IMR-90 (cell line): ENCODE results near the gene CFAP97D1. TPM values are rescaled to one million over a fixed set of nuclear protein-coding genes. Genes with fewer than 3 reads are reported as not detected.

Source experiments
- ATAC-seq: fragments of 200-7000 bp; cut with Tn5 transposase; 2 replicates; pipeline ENCODE4 v1.9.1; 2020; ENCODE audit warnings: low read depth, mild to moderate bottlenecking, moderate library complexity
- BruUV-seq: library from RNA; stranded (reverse); fragments of 400-500 nt; replicated peaks from 2 replicates; lab custom pipeline; 2021; lab: Mats Ljungman, UMichigan
- CTCF ChIA-PET: fragments of 300-600 bp; formaldehyde crosslinking; extraction: SDS; loops from one replicate; lab custom pipeline; 2021; ENCODE audit warnings: antibody characterized with exemption; lab: Yijun Ruan, JAX
- POLR2A ChIA-PET: fragments of 300-600 bp; sonication (Branson Sonifier 250); formaldehyde crosslinking; loops from one replicate; lab custom pipeline; 2022; ENCODE audit warnings: antibody characterized with exemption; ENCODE audit not compliant: unreplicated experiment; lab: Charles Lee
- DNase-seq: peaks from one replicate; pipeline ENCODE4 v3.0.0; 2013
- H2AFZ ChIP-seq: replicated peaks from 2 replicates; pipeline ENCODE3; 2013; ENCODE audit warnings: low read length, mild to moderate bottlenecking; ENCODE audit not compliant: poor library complexity
- H2AK5ac ChIP-seq: 2 replicates; pipeline ENCODE4 v1.6.1; 2013; ENCODE audit warnings: low read depth, low read length, inconsistent platforms
- H2AK9ac ChIP-seq: replicated peaks from 2 replicates; pipeline ENCODE3; 2013; ENCODE audit warnings: mild to moderate bottlenecking, low read depth, low read length, moderate library complexity; ENCODE audit not compliant: poor library complexity
- H2BK120ac ChIP-seq: 2 replicates; pipeline ENCODE4 v1.6.1; 2013; ENCODE audit warnings: low read depth, low read length, inconsistent platforms
- H2BK15ac ChIP-seq: 3 replicates; pipeline ENCODE4 v1.6.1; 2013; ENCODE audit warnings: low read depth, low read length, inconsistent platforms
- H2BK20ac ChIP-seq: 2 replicates; pipeline ENCODE4 v1.6.1; 2013; ENCODE audit warnings: low read depth, mild to moderate bottlenecking, inconsistent platforms, low read length, moderate library complexity
- H2BK5ac ChIP-seq: 2 replicates; pipeline ENCODE4 v1.6.1; 2013; ENCODE audit warnings: mild to moderate bottlenecking, low read depth, low read length, inconsistent platforms; ENCODE audit not compliant: poor library complexity, severe bottlenecking
- H3K14ac ChIP-seq: replicated peaks from 2 replicates; pipeline ENCODE4 v1.6.1; 2013; ENCODE audit warnings: low read depth, low read length, inconsistent platforms
- H3K18ac ChIP-seq: 2 replicates; pipeline ENCODE4 v1.6.1; 2013; ENCODE audit warnings: low read depth, low read length, control low read depth
- H3K23ac ChIP-seq: 2 replicates; pipeline ENCODE4 v1.6.1; 2013; ENCODE audit warnings: low read depth, low read length, inconsistent platforms
- H3K27ac ChIP-seq: 2 replicates; pipeline ENCODE4 v1.5.1; 2013; ENCODE audit warnings: mild to moderate bottlenecking, control low read depth, low read length; ENCODE audit not compliant: insufficient read depth
- H3K27me3 ChIP-seq: 2 replicates; pipeline ENCODE4 v1.6.1; 2013; ENCODE audit warnings: low read length; ENCODE audit not compliant: control insufficient read depth, insufficient read depth
- H3K36me3 ChIP-seq: 2 replicates; pipeline ENCODE4 v1.6.1; 2013; ENCODE audit warnings: low read length, mixed read lengths; ENCODE audit not compliant: control insufficient read depth, insufficient read depth
- H3K4ac ChIP-seq: 2 replicates; pipeline ENCODE4 v1.6.1; 2013; ENCODE audit warnings: low read depth, low read length, inconsistent platforms
- H3K4me1 ChIP-seq: 2 replicates; pipeline ENCODE4 v1.6.1; 2013; ENCODE audit warnings: low read length, mixed read lengths; ENCODE audit not compliant: control insufficient read depth, insufficient read depth
- H3K4me2 ChIP-seq: 2 replicates; pipeline ENCODE4 v1.6.1; 2013; ENCODE audit warnings: low read depth, mild to moderate bottlenecking, control low read depth, low read length, moderate library complexity
- H3K4me3 ChIP-seq: 2 replicates; pipeline ENCODE4 v1.5.1; 2013; ENCODE audit warnings: low read depth, mild to moderate bottlenecking, control low read depth, low read length, moderate library complexity; ENCODE audit not compliant: insufficient read depth
- H3K56ac ChIP-seq: 2 replicates; pipeline ENCODE4 v1.6.1; 2013; ENCODE audit warnings: low read length, inconsistent platforms; ENCODE audit not compliant: insufficient read depth; ENCODE audit errors: extremely low read depth
- H3K79me1 ChIP-seq, 2 experiments: 2 replicates each; pipeline ENCODE4 v1.6.1; 2013; ENCODE audit warnings: low read length in 2 of 2, inconsistent platforms in 1 of 2, low read depth in 1 of 2
- H3K9ac ChIP-seq: 2 replicates; pipeline ENCODE4 v1.6.1; 2013; ENCODE audit warnings: low read depth, low read length, control low read depth
- H3K9me1 ChIP-seq: 2 replicates; pipeline ENCODE4 v1.6.1; 2013; ENCODE audit warnings: low read length, inconsistent platforms; ENCODE audit not compliant: insufficient read depth
- H3K9me3 ChIP-seq: 2 replicates; pipeline ENCODE4 v1.6.1; 2013; ENCODE audit warnings: low read length; ENCODE audit not compliant: control insufficient read depth, insufficient read depth
- H4K20me1 ChIP-seq: 2 replicates; pipeline ENCODE4 v1.6.1; 2013; ENCODE audit warnings: low read length, inconsistent platforms; ENCODE audit not compliant: insufficient read depth
- H4K5ac ChIP-seq: 2 replicates; pipeline ENCODE4 v1.6.1; 2013; ENCODE audit warnings: mild to moderate bottlenecking, low read depth, low read length, control low read depth
- H4K8ac ChIP-seq, 2 experiments: 2 replicates each; pipeline ENCODE4 v1.6.1; 2013; ENCODE audit warnings: low read depth in 2 of 2, low read length in 2 of 2, control low read depth in 1 of 2, inconsistent platforms in 1 of 2
- H4K91ac ChIP-seq: 2 replicates; pipeline ENCODE4 v1.6.1; 2013; ENCODE audit warnings: low read depth, low read length, inconsistent platforms; ENCODE audit not compliant: insufficient read depth
- CEBPB ChIP-seq: IDR thresholded peaks from 2 replicates; pipeline ENCODE4 v1.6.1; 2012; ENCODE audit warnings: low read depth, low read length, improper control_type of control experiment
- CHD1 ChIP-seq: IDR thresholded peaks from 2 replicates; pipeline ENCODE4 v1.6.1; 2012; ENCODE audit warnings: low read depth, low read length, improper control_type of control experiment
- FOS ChIP-seq: fragments of 150-350 bp; IDR thresholded peaks from 2 replicates; pipeline ENCODE4 v1.6.1; 2016; ENCODE audit warnings: low read depth, low read length
- MAZ ChIP-seq: IDR thresholded peaks from 2 replicates; pipeline ENCODE4 v1.6.1; 2012; ENCODE audit warnings: low read depth, mild to moderate bottlenecking, low read length, improper control_type of control experiment, moderate library complexity, borderline replicate concordance
- RAD21 ChIP-seq: IDR thresholded peaks from 2 replicates; pipeline ENCODE4 v1.6.1; 2012; ENCODE audit warnings: low read length, improper control_type of control experiment
- RCOR1 ChIP-seq: IDR thresholded peaks from 2 replicates; pipeline ENCODE4 v1.6.1; 2012; ENCODE audit warnings: mild to moderate bottlenecking, low read length, improper control_type of control experiment; ENCODE audit not compliant: insufficient replicate concordance
- SMC3 ChIP-seq: fragments of 150-350 bp; IDR thresholded peaks from 2 replicates; pipeline ENCODE4 v1.6.1; 2016; ENCODE audit warnings: low read depth, mild to moderate bottlenecking, antibody characterized with exemption, low read length, moderate library complexity
- WGBS, 2 experiments: methylation state at CpG; one replicate each; pipeline versions ENCODE4 v1.1.5 to v1.1.7; 2013; ENCODE audit warnings: missing lambda C conversion rate in 2 of 2; ENCODE audit not compliant: insufficient read length in 1 of 2; ENCODE audit errors: extremely low coverage in 2 of 2; 5-methylcytosine and 5-hydroxymethylcytosine counted together
- dilution Hi-C: fragments of 300-500 bp; cut with HindIII; formaldehyde crosslinking; loops from one replicate; pipeline ENCODE4 v1.14.3; 2018; ENCODE audit warnings: low sequenced_read_pairs; ENCODE audit not compliant: unreplicated experiment
- in situ Hi-C: fragments of 300-500 bp; cut with MboI; formaldehyde crosslinking; loops from 3 replicates; pipeline ENCODE4 v1.14.3; 2019; ENCODE audit warnings: low sequenced_read_pairs, inconsistent platforms, mixed read lengths
- intact Hi-C: fragments of 100-400 bp; cut with micrococcal nuclease; formaldehyde crosslinking; loops from 2 replicates; pipeline ENCODE4 v1.10.0; 2022
- polyA plus RNA-seq, 3 experiments: library from polyadenylated mRNA; depleted of rRNA; stranded (reverse); fragments of >200 nt; gene quantifications; 2 replicates each; pipeline ENCODE4 v1.2.3, GENCODE V29; 2012; ENCODE audit warnings: low replicate concordance in 1 of 3
- total RNA-seq: library from RNA; depleted of rRNA; stranded (reverse); fragments of >200 nt; gene quantifications from 2 replicates; pipeline ENCODE4 v1.2.3, GENCODE V29; 2012

Gene CFAP97D1
- total and polyA plus RNA-seq, 2 of the 4 experiments (the other 2 are of a cell fraction) = under 0.01 TPM; not detected in 1

GRCh38 chr17:43814714-43815113 is 34.5 kb downstream of the CFAP97D1 start:
- Histone ChIP-seq H2BK5ac (peak overlapping the region; percentile 48), H4K91ac (0 out of 2 replicates have a peak overlapping the region, but pooled peaks have one; percentile 33), H2BK15ac (no peak overlapping the region), H3K4me2 (peak overlapping the region; percentile 52; the same call in 1 of the 2 replicates), H3K27ac (0 out of 2 replicates have a peak overlapping the region, but pooled peaks have one; percentile 5), H3K23ac (no peak overlapping the region), H3K18ac (0 out of 2 replicates have a peak overlapping the region, but pooled peaks have one; percentile 34), H2BK120ac (peak overlapping the region; percentile 68; the same call in 1 of the 2 replicates), H3K14ac (0 out of 2 replicates have a peak overlapping the region, but pooled peaks have one; percentile 29), H3K79me1 (peaks cover 3 to 12% of the 10 kb centered on the region in 2 experiments; a peak in 1 of 4 replicates), H3K27me3 (no peaks in the 10 kb centered on the region), H3K4me3 (no peak overlapping the region), H2BK20ac (peak overlapping the region; percentile 30; the same call in 1 of the 2 replicates), H4K20me1 (no peaks in the 10 kb centered on the region), H3K56ac (no peak overlapping the region), H3K36me3 (peaks cover 24% of the 10 kb centered on the region), H3K4ac (peak overlapping the region; percentile 66), H3K4me1 (peaks cover 6% of the 10 kb centered on the region), H2AK5ac (peak overlapping the region; percentile 70; the same call in 1 of the 2 replicates), H2AFZ (no peak overlapping the region), H3K9me1 (peaks cover 11% of the 10 kb centered on the region; the same call in 1 of the 2 replicates), H3K9ac (no peak overlapping the region), H4K5ac (peak overlapping the region; percentile 70), H3K9me3 (no peaks in the 10 kb centered on the region), H2AK9ac (no peak overlapping the region), H4K8ac (peak overlapping the region in 1 of 2 experiments; percentile 49; a peak in 1 of 4 replicates)
- ATAC-seq (peak; percentile 86), DNase-seq (peak; percentile 77)
- BruUV-seq = no TSS peak
- no CpG with 5 or more reads among the region's 1 CpG for WGBS, 2 experiments
- ChIA-PET CTCF (no interaction called here), POLR2A (no interaction called here)
- dilution Hi-C loops (no loop called here), intact Hi-C loops (no loop called here), in situ Hi-C loops (no loop called here)
- TF ChIP-seq FOS (no peak; the same call in 1 of the 2 replicates), CEBPB (peak; percentile 75), RCOR1 (no peak), CHD1 (no peak), RAD21 (no peak), SMC3 (no peak), MAZ (no peak)
